ENCODE results near the gene ANXA10. TPM values are rescaled to one million over a fixed set of nuclear protein-coding genes. Genes with fewer than 3 reads are reported as not detected.
"Not testable (repeated sequence)": the region's sequence is repeated elsewhere in the genome, so short reads cannot be mapped to it uniquely, and the experiment has no call there.

The ANXA10 gene
- 0.17 TPM for total RNA-seq

GRCh38 chr4:168092176-168092712 is at the start of gene ANXA10:
Gene ANXA10, plus strand, starts transcription at chr4:168092537. Its CDS starts 164 bp downstream, at chr4:168092701.
- DNase-seq (ENCODE audit: low spot score), result no peak

GRCh38 chr4:168045354-168045753 is 47.0 kb upstream of the ANXA10 start:
- DNase-seq (ENCODE audit: low spot score), result no peak

GRCh38 chr4:168050002-168050401 is 42.3 kb upstream of the ANXA10 start:
- DNase-seq (ENCODE audit: low spot score), result no peak

GRCh38 chr4:168051526-168051925 is 40.8 kb upstream of the ANXA10 start:
- no peak for DNase-seq (ENCODE audit: low spot score)

- no peak for DNase-seq (ENCODE audit: low spot score)
Observed at GRCh38 chr4:168057412-168057811, 34.9 kb upstream of the ANXA10 start.

GRCh38 chr4:168059251-168059650 is 33.1 kb upstream of the ANXA10 start:
- no peak for DNase-seq (ENCODE audit: low spot score)

- no peak for DNase-seq (ENCODE audit: low spot score)
Observed at GRCh38 chr4:168063031-168063430, 29.3 kb upstream of the ANXA10 start.

- no peak for DNase-seq (ENCODE audit: low spot score)
Observed at GRCh38 chr4:168070903-168071302, 21.4 kb upstream of the ANXA10 start.

- no peak for DNase-seq (ENCODE audit: low spot score)
Observed at GRCh38 chr4:168071304-168071703, 21.0 kb upstream of the ANXA10 start.

- DNase-seq (ENCODE audit: low spot score), result no peak
Observed at GRCh38 chr4:168074861-168075260, 17.5 kb upstream of the ANXA10 start.

GRCh38 chr4:168076989-168077725 is 15.2 kb upstream of the ANXA10 start:
- peak; percentile 63 for DNase-seq (ENCODE audit: low spot score)

- DNase-seq (ENCODE audit: low spot score), result no peak
Observed at GRCh38 chr4:168077726-168078239, 14.6 kb upstream of the ANXA10 start.

- no peak for DNase-seq (ENCODE audit: low spot score)
Observed at GRCh38 chr4:168082379-168082778, 10.0 kb upstream of the ANXA10 start.

GRCh38 chr4:168095776-168096406 is 3.6 kb downstream of the ANXA10 start:
- no peak for DNase-seq (ENCODE audit: low spot score)

- DNase-seq (ENCODE audit: low spot score), result no peak
Observed at GRCh38 chr4:168096407-168096784, 4.1 kb downstream of the ANXA10 start.

- no peak for DNase-seq (ENCODE audit: low spot score)
Observed at GRCh38 chr4:168097161-168097560, 4.8 kb downstream of the ANXA10 start.

GRCh38 chr4:168098248-168098717 is 5.9 kb downstream of the ANXA10 start:
- DNase-seq (ENCODE audit: low spot score), result no peak

GRCh38 chr4:168099195-168099594 is 6.9 kb downstream of the ANXA10 start:
- DNase-seq (ENCODE audit: low spot score), result no peak

GRCh38 chr4:168101026-168101425 is 8.7 kb downstream of the ANXA10 start:
- no peak for DNase-seq (ENCODE audit: low spot score)

GRCh38 chr4:168102403-168102802 is 10.1 kb downstream of the ANXA10 start:
- no peak for DNase-seq (ENCODE audit: low spot score)

- no peak for DNase-seq (ENCODE audit: low spot score)
Observed at GRCh38 chr4:168109527-168109926, 17.2 kb downstream of the ANXA10 start.

- DNase-seq (ENCODE audit: low spot score), result not testable (repeated sequence)
Observed at GRCh38 chr4:168113059-168113458, 20.7 kb downstream of the ANXA10 start.

GRCh38 chr4:168118116-168118655 is 25.8 kb downstream of the ANXA10 start:
- DNase-seq (ENCODE audit: low spot score), result no peak

Measured in mucosa of gallbladder (tissue), 1 donor.